ENCODE data around the gene CTDSP2.
"Not testable (repeated sequence)": the region's sequence is repeated elsewhere in the genome, so short reads cannot be mapped to it uniquely, and the experiment has no call there.

CTDSP2 gene

DNA sequence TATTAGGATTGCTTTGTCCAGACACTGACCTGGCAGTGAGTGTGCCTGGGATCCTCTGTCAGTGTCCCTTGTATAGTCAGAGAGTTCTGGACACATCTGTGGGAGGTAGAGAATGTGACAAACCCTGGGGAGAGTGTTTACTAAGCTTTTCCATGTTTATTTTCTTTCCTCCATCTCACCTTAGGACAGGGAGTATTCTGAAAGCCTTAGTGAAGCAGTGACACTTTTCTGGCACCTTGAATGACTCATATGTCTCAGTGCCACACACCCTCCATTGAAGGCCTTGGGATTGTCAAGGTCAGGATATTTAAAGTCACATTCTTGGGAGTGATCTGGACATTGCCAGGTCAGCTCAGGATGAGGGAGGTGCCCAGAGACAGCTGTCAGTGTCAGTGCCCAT lies 34.9 kb upstream of the CTDSP2 start:
- DNase-seq (ENCODE audit: low spot score), result no peak
- TF ChIP-seq, protein P1, sequence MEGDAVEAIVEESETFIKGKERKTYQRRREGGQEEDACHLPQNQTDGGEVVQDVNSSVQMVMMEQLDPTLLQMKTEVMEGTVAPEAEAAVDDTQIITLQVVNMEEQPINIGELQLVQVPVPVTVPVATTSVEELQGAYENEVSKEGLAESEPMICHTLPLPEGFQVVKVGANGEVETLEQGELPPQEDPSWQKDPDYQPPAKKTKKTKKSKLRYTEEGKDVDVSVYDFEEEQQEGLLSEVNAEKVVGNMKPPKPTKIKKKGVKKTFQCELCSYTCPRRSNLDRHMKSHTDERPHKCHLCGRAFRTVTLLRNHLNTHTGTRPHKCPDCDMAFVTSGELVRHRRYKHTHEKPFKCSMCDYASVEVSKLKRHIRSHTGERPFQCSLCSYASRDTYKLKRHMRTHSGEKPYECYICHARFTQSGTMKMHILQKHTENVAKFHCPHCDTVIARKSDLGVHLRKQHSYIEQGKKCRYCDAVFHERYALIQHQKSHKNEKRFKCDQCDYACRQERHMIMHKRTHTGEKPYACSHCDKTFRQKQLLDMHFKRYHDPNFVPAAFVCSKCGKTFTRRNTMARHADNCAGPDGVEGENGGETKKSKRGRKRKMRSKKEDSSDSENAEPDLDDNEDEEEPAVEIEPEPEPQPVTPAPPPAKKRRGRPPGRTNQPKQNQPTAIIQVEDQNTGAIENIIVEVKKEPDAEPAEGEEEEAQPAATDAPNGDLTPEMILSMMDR (conservative IDR thresholded peaks at IDR 0.05; ENCODE audit: low read depth), result no peak
- CTCF ChIA-PET, result no interaction called here
- POLR2A ChIA-PET (ENCODE audit: low non-redundant PET), result no interaction called here
- H3K27ac ChIP-seq, result no peak overlapping the region

DNA sequence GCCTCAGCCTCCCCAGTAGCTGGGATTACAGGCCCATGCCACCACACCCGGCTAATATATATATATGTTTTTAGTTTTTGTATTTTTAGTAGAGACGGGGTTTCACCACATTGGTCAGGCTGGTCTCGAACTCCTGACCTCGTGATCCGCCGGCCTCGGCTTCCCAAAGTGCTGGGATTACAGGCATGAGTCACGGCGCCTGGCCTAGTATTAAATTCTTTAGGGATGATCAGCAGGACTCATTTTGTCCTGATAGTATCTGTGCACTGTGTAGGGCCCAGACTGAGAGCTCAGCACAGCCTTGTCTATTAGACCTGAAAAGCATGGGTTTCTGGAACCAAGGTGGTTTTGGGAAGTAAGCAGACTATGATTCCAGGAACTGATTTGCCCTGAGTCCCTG lies 34.5 kb upstream of the CTDSP2 start:
- POLR2A ChIA-PET (ENCODE audit: low non-redundant PET); CTCF ChIA-PET; H3K27ac ChIP-seq; DNase-seq (ENCODE audit: low spot score): not testable (repeated sequence)

DNA sequence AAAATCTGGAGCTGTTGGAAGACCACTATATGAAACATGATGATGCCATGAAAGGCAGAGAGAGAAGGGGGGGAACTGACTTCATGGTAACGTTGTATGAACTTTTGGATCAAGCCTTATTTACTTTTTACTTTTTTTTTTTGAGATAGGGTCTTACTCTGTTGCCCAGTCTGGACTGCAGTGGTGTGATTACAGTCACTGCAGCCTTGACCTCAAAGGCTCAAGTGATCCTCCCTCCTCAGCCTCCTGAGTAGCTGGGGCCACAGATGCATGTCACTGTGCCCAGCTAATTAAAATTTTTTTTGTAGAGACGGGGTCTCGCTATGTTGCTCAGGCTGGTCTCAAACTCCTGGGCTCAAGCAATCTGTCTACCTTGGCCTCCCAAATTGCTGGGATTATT lies 31.3 kb upstream of the CTDSP2 start:
- POLR2A ChIA-PET (ENCODE audit: low non-redundant PET), result no interaction called here
- no peak for DNase-seq (ENCODE audit: low spot score)
- CTCF ChIA-PET, result no interaction called here
- TF ChIP-seq, protein P1 (conservative IDR thresholded peaks at IDR 0.05; ENCODE audit: low read depth), result no peak
- H3K27ac ChIP-seq, result no peak overlapping the region

DNA sequence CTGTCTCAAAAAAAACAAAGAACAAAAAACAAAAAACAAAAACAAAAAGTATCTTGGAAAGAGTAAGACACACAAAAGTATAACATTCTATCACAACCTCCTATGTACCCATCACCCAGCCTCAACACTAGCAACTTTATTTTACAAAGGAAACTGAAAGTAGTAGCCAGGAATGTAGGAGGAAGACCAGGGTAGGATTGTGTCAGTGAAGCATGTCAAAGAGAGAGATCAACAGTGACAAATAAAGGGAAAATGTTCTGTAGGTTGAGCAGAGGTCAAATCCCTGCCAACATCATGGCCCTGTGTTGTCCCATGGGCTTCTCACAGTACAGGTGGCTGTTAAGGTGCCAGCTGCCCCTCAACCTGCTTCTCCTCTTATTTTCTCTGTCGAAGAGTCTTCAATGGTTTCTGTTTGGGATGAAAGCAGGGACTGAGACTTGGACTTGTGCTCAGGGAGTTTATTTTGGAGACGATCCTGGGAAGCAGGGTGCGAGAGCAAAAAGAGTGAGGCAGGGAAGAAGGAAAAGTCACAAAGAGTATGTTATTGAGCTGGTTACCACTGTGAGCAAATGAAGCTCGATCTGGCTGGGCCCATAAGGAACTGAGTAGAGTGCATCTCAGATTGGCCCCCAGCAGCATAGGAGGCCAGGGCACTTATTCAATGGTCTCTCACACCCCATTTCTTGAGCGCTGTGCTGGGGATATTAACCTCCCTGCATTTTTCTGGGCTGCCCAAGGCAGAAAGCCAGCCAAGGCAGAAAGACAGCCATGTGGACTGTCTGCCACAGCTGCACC lies 29.4 kb upstream of the CTDSP2 start:
- no peak for DNase-seq (ENCODE audit: low spot score)
- no peak overlapping the region for H3K27ac ChIP-seq
- ChIA-PET CTCF (interaction anchor here (0.6 to 0.8 kb wide), 2 partner anchors 14 to 49 kb away, joined by 3 read pairs; no protein-coding TSS in a partner anchor), POLR2A (ENCODE audit: low non-redundant PET) (no interaction called here)
- TF ChIP-seq, protein P1 (conservative IDR thresholded peaks at IDR 0.05; ENCODE audit: low read depth), result no peak

DNA sequence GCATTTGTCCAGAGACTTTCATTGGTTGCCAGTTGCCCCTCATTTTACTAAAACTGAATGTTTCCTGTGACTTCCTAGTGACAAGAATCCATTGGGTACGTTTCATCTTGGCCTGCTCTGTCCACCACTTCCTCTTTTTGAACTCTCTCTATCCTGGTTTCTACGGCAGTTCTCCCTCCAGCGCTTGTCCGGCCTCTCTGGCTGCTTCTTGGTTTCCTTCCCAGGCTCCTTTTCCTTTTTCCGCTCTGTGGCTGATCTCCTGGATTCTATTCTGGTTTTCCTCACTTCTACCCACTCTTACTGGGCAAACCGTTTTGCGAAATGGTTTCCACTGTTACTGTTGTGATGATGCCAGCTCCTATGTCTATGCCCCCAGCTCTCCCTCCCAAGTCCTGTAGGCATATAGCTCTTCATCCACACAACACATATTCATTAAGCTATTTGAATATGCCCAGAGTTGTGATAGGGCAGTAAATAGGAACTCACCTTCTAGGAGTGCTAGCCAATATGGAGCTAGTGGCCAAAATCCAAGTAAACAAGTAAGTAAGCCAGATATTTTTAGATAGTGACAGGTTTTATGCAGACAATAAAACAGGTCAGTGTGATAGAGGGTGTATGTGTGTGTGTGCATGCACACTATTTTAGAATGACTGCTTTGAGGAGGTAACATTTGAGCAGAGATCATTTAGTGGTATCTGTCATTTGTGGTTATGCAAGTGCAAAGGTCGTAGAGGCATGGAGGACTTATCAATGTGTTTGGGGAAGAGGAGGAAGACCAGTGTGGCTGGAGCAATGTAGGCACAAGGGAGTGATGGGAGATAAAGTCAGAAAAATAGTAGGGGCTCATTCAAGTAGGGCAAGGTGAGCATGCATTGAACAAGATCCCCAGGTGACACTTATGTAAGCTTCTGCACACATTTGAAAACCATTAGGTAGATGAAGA lies 27.9 kb upstream of the CTDSP2 start:
- TF ChIP-seq, protein P1 (conservative IDR thresholded peaks at IDR 0.05; ENCODE audit: low read depth), result no peak
- no peak for DNase-seq (ENCODE audit: low spot score)
- ChIA-PET CTCF (interaction anchor here (1.1 kb wide), 1 partner anchor 31 kb away, joined by 4 read pairs; no protein-coding TSS in a partner anchor), POLR2A (ENCODE audit: low non-redundant PET) (no interaction called here)
- no peak overlapping the region for H3K27ac ChIP-seq

DNA sequence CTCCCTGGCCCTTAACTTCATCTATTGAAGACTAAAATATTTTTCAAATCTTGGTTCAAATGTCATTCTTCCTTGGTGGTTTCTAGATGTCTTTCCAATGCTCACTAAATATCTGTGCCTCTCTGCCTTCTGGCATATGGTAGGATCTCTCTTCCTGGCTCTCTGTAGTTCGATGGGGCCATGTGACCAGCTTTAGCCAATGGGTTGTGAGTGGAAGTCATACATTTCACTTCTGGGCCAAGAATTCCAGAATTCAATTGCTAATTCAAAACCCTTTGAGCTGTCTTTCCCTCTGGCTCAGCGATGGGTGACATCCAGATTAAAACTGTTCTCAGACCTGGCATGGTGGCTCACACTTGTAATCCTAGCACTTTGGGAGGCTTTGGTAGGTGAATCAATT lies 25.8 kb upstream of the CTDSP2 start:
- no peak for DNase-seq (ENCODE audit: low spot score)
- TF ChIP-seq, protein P1 (conservative IDR thresholded peaks at IDR 0.05; ENCODE audit: low read depth), result no peak
- ChIA-PET CTCF (interaction anchor here (0.6 kb wide), 1 partner anchor 8 kb away, joined by 6 read pairs; no protein-coding TSS in a partner anchor), POLR2A (ENCODE audit: low non-redundant PET) (no interaction called here)
- H3K27ac ChIP-seq, result no peak overlapping the region
